ENCODE results near the gene NANOS3.
A peak's percentile ranks its signal among the peaks of the same experiment; 100 is the strongest.

The NANOS3 gene

DNA sequence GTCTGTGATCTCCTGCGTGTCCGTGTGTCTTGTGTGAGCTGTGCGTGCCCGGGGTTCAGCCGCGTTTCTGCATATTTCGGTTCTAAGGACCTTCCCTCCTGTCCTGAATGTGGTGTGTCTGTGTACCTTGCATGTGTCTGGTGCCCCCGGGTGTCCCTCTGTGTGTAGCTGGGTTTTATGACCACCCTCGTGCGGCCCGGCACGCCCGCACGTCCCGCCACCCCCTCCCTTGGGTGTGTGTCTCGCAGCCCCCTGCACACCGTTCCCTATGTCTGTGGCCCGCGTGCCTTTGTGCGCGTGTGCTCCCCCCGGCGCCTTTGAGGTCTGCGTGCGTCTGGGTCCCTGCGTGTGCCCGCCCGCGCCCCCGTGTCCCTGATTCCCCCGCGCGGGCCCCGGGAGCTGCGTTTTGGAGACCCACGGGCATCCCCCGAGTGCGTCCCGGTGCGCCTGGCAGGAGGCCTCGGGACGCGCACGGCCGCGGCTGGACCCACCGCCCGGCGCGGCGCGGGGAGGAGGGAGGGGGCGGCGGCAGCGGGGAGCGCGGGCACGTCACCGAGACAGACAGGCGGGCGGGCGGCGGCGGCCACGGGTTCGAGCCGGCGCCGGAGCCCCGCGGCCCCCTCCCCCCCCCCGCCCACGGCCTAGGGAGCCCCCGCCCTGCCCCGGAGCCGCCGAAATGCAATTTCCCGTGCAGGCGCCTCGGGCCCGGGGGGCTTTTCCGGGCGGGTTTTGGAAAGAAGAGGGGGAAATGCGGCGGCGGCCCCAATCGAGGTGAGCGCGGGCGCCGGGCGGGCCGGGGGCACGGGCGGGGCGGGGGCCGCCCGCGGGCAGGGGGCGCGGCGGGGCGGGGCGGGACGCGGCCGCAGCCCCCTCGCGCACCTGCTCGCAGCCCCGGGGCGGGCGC is 12.0 kb upstream of the NANOS3 start:
- no peak for DNase-seq

DNA sequence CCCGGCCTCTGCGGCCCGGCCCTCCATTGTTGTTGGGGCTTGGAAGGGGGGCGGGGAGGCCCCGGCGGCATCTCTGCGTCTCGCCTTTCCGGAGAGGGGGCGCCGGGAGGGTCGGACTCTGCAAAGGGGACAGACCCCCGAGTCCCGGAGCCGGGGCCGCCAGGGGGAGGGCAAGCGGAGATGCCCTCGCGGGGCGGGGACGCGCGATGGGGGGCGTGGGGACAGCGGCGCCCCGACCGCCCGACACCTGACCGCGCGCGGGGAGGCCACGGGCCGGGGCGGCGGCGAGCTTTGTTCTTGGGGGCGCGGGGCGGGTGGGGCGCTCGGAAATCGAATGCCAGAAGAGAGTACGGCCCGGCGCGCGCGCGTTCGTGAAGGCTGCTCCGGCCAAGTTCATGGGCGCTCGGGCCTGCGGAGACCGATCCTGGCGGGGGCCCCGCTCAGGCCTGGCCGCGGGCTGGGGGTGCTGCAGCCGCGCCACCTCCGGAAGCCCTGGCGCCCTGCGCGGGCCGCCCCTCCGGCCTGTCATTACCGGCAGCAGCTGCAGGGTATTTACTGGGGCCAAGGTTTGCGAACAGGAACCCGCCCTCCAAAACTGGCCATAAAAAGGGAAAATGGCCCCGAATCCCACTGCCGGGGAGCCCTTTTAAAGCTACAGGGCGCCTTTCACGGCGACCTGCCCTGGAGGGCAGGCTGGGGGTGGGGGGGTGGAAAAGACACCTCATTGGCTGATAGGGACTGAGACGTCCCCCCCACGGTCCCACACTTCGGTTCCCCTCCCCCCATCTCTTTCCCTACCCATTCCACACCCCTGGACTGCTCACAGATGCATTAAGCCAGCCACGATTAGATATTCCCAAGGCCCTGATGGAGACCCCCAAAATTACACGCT is 11.1 kb upstream of the NANOS3 start:
- DNase-seq: peak; percentile 51

- DNase-seq: no peak
Observed at GRCh38 chr19:13866463-13867046, 10.4 kb upstream of the NANOS3 start.

- DNase-seq: no peak
Observed at GRCh38 chr19:13868663-13869062, 8.3 kb upstream of the NANOS3 start.

DNA sequence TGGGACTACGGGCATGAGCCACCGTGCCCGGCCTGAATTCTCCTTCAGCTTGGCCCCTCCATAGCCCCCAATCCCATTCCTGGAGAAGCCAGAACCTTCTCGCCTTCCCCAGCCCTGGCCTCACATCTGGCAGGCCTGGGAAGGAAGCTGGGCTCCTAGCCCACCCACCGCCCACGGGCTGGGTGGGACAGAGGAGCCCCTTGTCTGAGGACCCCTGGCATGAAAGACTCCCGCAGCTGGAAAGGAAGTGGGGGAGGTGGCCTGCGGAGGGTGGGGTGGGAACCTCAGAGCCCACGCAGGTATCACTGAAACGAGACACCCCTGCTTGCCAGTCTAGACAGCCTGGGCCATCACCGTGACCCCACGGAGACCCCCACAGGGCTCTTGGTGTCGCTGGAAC is 7.7 kb upstream of the NANOS3 start:
- DNase-seq: no peak

DNA sequence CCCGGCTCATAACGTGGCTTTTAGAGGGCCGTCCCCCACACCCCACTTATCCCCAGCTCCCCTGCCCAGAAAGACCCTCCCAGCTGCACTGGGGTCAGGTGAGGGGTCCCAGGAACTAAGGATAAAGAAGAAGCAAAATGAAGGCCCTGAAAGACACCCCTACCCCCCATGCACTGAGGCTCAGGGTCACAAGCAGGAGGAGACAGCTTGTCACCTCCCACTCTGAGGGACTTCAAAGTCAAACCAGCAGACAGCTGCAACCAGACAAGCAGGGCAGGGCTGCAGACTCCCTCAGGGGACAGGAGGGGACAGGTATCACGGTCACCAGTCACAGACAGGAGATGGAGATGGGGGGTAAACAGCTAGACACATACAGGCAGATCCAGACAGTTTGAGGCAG is 6.1 kb upstream of the NANOS3 start:
- no peak for DNase-seq

DNA sequence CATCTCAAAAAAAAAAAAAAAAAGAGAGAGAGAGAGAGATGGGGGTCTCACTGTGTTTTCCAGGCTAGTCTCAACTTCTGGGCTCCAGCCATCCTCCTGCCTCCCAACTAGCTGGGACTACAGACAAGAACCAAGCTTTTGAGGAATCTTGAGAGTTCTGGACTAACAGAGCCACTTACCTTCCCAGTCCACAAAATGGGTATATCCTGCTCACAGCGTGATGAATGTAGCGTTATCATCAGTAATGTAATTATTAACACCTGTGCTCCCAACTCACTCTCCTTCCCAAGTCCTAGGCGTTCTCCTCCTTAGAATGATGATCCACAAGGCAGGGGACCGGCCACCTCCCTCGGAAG is 4.6 kb upstream of the NANOS3 start:
- no peak for DNase-seq

GRCh38 chr19:13872695-13873389 is 4.1 kb upstream of the NANOS3 start:
- peak; percentile 44 for DNase-seq

GRCh38 chr19:13873834-13874515 is 3.0 kb upstream of the NANOS3 start:
- DNase-seq: no peak

- DNase-seq: no peak
Observed at GRCh38 chr19:13875824-13876223, 1.1 kb upstream of the NANOS3 start.

DNA sequence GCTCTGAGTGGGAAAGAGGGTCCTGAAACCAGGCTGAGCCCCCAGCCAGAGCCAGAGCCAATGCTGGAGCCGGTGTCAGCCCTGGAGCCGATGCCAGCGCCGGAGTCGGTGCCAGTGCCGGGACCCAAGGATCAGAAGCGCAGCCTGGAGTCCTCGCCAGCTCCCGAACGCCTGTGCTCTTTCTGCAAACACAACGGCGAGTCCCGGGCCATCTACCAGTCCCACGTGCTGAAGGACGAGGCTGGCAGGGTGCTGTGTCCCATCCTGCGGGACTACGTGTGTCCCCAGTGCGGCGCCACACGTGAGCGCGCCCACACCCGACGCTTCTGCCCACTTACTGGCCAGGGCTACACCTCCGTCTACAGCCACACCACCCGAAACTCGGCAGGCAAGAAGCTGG is 369 bp downstream of the NANOS3 start:
- no peak for DNase-seq

DNA sequence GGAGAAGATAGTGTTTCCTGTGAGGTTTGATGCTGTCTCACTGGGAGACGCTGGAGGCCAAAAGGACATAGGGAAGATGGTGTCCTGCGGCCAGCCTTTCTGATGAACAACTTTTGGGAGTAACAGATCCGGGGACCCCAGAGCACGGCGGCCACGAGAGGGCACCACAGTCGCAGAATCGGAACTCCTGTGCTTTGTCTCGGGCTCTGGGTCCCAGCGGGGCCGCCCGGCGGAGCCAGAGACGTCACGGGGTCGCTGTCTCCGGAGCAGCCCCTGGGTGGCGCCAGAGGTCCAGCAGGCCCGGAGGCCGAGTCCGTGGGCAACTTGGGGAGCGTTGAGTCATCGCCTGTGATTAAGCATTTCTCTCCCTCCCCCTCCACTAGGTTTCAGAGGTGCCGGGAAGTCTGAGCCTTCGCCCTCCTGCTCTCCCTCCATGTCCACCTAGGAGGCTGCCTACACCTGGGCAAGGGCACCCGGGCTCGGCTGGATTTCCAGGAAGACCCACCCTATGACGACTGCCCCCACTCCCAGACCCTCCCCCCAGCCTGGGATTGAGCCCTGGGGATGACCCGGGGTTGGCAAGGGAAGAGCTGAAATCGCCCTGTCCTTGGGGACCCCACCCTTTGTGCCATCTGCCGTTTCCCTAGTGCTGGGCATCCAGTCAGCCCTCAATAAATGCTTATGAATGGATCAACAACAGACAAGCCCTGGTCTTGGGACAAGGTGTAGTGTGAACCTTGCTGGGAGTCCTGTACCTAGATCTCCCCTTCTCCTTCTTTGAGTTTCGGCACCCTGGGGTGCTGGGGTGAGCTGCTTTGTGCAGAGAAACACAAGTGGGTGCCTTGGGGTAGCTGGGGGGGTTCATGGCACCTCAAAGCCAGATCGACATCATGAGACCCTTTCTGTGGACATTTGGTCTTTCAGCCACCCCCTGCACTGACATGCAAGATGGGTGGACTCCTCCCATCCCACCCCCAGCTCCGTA is 3.4 kb downstream of the NANOS3 start:
- peak; percentile 93 for DNase-seq

- no peak for DNase-seq
Observed at GRCh38 chr19:13881251-13881691, 4.3 kb downstream of the NANOS3 start.

- DNase-seq: no peak
Observed at GRCh38 chr19:13881692-13882418, 4.9 kb downstream of the NANOS3 start.

DNA sequence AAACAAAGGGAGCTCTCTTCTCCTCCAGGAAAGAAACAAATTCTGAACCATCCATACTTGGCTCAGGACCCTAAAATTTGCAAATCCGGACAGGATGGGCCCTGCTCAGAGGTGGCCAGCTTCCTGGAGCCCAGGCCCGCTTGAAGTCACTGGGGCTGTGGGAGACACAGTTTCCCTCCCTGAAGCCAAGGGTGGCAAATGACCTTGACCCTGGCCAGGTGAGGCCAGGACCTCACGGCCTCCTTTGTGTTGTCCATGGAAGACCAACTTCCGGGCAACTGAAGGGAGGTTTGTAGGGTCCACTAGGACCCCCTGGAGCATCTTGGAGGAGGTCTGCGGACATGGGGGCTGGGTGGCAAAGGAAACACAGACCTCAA is 5.5 kb downstream of the NANOS3 start:
- DNase-seq: no peak

DNA sequence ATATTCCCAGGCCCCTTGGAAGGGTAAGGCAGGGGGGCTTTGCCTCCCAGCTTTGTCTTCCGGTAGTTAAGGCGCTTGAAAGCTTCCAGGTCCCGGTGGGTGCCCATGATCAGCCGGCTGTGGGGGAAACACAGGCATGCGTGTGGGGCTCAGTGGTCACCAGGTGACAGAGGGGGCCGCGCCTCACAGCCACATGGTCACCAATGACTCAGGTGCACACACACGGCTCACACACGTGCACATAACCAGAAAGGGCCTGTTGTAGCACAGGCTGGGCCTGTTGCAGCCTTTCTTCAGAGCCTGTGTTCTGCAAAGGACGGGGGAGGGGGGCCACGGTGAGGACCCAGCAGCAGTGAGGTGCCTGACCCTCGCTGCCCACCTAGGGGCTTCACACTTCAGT is 5.9 kb downstream of the NANOS3 start:
- DNase-seq: no peak

DNA sequence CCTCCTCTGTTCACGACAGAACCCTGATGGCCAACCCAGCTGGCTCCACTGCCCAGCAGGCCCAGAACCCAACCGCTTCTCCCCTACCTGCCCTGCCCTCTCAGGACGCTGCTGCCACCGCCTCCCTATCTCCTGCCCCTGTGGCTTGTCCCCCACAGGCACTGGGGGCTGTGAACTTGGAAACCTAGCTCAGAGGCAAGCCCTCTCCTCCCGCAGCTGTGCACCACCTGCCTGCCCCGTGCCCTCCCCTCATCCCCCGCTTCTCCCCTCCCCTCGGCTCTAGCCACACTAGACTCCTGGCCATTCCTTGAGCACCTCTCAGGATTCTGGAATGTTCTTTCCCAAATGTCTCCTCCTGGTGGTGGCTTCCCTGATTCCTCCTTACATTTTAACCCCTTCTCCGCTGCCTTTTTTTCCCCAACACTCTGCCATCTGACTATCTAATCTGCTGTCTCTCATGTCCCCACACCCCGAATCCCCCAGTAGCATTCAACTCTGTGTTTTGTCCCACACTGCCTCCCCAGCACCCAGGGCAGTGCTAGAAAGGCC is 6.7 kb downstream of the NANOS3 start:
- DNase-seq: no peak

DNA sequence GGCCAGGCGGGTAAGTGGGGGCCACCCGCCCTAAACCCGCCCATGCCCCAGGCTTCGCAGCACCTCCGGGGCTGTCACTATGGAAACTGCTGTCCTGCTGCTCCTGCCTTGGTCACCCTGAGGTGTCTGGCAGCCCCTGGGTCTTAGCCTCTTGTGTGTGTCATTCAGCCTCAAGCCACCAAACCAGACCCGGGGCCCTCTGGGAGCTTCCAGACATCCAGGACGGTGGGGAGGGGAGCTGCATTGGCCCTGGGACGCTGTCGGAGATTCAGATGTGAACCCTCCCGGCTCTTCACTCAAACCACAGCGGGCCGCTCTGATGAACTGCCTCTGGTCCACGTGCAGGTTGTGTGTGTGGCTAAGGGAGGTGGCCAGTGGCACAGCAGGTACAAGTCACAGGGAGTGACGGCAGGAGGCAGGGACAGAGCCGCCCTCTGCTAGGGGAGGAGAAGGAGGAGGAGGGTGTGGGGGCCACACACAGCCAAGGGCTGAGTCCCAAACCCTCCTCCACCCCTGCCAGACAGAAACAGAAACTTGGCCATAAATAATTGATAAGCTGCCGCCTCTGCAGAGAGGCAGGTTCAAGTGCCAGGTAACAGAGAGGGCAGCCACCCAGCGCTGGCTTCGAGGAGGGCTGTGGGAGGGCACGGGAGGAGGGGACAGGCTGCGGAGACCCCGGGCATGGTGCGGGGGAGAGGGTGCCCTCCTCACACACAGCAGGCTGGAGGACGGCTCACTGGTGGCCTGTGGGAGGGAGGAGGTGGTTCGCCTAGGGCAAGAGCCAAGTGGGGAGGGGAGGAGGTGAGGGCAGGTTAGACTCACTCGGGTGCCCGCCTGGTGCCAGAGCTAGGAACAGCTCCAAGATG is 8.0 kb downstream of the NANOS3 start:
- DNase-seq: peak; percentile 66

DNA sequence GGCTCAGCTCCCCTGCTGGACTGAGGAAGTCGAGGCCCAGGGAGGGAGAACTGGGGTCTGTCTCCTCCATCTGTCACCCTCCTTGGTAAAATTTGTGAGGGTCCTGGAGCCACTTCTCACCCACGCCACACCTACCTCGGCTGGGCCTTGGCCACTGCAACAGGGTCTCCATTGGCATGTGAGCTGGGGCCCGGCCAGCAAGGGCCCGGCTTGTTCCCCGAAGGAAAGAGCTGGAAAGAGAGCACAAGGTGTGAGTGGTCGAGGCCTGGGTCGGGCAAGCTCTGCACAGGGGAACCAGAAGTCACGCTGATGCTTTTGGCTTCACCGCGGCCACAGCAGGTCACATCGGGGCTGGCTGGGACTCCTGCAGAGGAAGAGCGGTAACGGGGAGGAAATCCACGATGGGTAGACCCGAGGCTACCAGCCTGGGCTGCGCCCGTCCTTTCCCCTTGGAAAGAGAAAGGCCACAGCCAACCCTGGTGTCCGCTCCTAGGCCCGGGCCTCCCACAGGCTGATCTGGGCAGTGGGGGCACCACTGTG is 9.0 kb downstream of the NANOS3 start:
- no peak for DNase-seq
